Gastrocnemius medialis (tissue), 4 donors: Measurements from ENCODE around the gene GRID1. TPM values are rescaled to one million over a fixed set of nuclear protein-coding genes. Genes with fewer than 3 reads are reported as not detected.

Experiments used
- ATAC-seq, 2 donors: fragments of 150-250 bp; one replicate each; pipeline ENCODE4 v1.9.1; 2016
- DNase-seq, 2 donors: peaks; one replicate each; pipeline ENCODE4 v3.0.0-alpha.2; 2019
- H3K27ac ChIP-seq, 4 donors: fragments of 200-600 bp; sonication (generic); 1 replicate in 1 of 4; 2 replicates in 3 of 4; pipeline ENCODE4 v1.5.1; 2016 to 2018; ENCODE audit warnings: mild to moderate bottlenecking in 2 of 4, moderate library complexity in 1 of 4
- H3K27me3 ChIP-seq, 3 donors: fragments of 200-600 bp; sonication (generic) in 2 of 3; 1 replicate in 1 of 3; 2 replicates in 2 of 3; pipeline versions ENCODE4 v1.5.1 to v1.6.0; 2016 to 2019; ENCODE audit warnings: mild to moderate bottlenecking in 1 of 3, moderate library complexity in 1 of 3
- H3K36me3 ChIP-seq, 2 donors: fragments of 200-600 bp; sonication (generic) in 1 of 2; one replicate each; pipeline ENCODE4 v1.5.1; 2017 to 2018
- H3K4me1 ChIP-seq, 2 donors: fragments of 200-600 bp; sonication (generic) in 1 of 2; one replicate each; pipeline ENCODE4 v1.5.1; 2016 to 2017; ENCODE audit warnings: mild to moderate bottlenecking in 2 of 2
- H3K4me3 ChIP-seq, 4 donors: fragments of 200-600 bp; sonication (generic) in 3 of 4; 1 replicate in 1 of 4; 2 replicates in 3 of 4; pipeline ENCODE4 v1.5.1; 2016 to 2019; ENCODE audit warnings: mild to moderate bottlenecking in 2 of 4
- H3K9me3 ChIP-seq, 3 donors: fragments of 200-600 bp; sonication (generic) in 2 of 3; 1 replicate in 1 of 3; 2 replicates in 2 of 3; pipeline ENCODE4 v1.5.1; 2016 to 2019
- POLR2A ChIP-seq, 2 donors: fragments of 450-650 bp; IDR thresholded peaks; one replicate each; pipeline ENCODE4 v1.6.1; 2017; ENCODE audit warnings: antibody characterized with exemption in 2 of 2, mild to moderate bottlenecking in 2 of 2, moderate library complexity in 2 of 2
- in situ Hi-C, 4 donors: fragments of 200-750 bp; cut with MboI; loops; one replicate each; pipeline versions ENCODE4 v1.15.0 to v1.8.0; 2017; ENCODE audit warnings: low sequenced_read_pairs in 4 of 4
- intact Hi-C: fragments of 100-400 bp; cut with DNase I; formaldehyde crosslinking; loops from one replicate; pipeline ENCODE4 v1.15.1; 2023; ENCODE audit warnings: low total_unique reads
- total RNA-seq, 4 donors: library from RNA; depleted of rRNA; stranded (reverse); fragments of >200 nt; gene quantifications; one replicate each; pipeline versions ENCODE4 v1.1.0 to v1.2.3, GENCODE V29; 2016
- TF ChIP-seq, protein P1 (sequence below), 5 experiments: fragments of 450-650 bp in 3 of 5; fragments of 200-600 bp in 2 of 5; sonication (generic) in 2 of 5; IDR thresholded peaks in 4 of 5; conservative IDR thresholded peaks in 1 of 5; 1 replicate in 4 of 5; 2 replicates in 1 of 5; pipeline ENCODE4 v1.5.1; 2016 to 2019; ENCODE audit warnings: antibody characterized with exemption in 5 of 5, mild to moderate bottlenecking in 3 of 5, moderate library complexity in 3 of 5

The GRID1 gene
- total RNA-seq, 4 donors from 2014 or later = 0.17 to 1.4 (median 0.79) TPM

DNA sequence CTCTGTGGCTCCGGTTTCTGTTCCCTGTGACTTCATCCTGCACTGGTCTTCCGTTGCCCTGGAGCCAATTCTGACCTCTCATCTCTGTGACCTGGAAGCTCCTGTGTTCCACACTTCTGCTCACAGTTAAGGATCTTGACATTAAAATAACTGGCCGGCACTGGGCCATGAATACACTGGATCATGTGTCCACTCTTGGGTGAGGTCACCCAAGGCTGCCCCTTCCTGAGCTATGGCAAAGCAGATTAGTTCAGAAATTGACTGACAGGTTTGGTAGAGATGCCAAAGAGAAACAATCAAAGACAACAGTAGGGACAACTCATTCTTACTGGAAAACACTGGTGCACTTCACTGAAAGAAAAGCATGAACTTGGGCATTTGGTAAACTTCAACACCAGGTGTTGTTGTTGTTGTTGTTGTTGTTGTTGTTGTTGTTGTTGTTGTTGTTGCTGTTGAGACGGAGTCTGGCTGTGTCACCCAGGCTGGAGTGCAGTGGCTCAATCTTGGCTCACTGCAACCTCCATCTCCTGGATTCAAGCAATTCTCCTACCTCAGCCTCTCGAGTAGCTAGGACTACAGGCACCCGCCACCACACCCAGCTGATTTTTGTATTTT is 36.7 kb upstream of the GRID1 start:
- no peaks in the 10 kb centered on the region for H3K36me3 ChIP-seq
- DNase-seq (no peak), ATAC-seq (no peak)
- no peak overlapping the region for H3K4me3 ChIP-seq
- H3K27me3 ChIP-seq = peaks cover 5 to 13% (median 10%) of the 10 kb centered on the region in 3 donors
- H3K4me1 ChIP-seq = peaks cover 11 to 29% of the 10 kb centered on the region in 2 donors
- no peak for TF ChIP-seq POLR2A (IDR thresholded peaks at IDR 0.05)
- TF ChIP-seq, protein P1, sequence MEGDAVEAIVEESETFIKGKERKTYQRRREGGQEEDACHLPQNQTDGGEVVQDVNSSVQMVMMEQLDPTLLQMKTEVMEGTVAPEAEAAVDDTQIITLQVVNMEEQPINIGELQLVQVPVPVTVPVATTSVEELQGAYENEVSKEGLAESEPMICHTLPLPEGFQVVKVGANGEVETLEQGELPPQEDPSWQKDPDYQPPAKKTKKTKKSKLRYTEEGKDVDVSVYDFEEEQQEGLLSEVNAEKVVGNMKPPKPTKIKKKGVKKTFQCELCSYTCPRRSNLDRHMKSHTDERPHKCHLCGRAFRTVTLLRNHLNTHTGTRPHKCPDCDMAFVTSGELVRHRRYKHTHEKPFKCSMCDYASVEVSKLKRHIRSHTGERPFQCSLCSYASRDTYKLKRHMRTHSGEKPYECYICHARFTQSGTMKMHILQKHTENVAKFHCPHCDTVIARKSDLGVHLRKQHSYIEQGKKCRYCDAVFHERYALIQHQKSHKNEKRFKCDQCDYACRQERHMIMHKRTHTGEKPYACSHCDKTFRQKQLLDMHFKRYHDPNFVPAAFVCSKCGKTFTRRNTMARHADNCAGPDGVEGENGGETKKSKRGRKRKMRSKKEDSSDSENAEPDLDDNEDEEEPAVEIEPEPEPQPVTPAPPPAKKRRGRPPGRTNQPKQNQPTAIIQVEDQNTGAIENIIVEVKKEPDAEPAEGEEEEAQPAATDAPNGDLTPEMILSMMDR (IDR thresholded peaks at IDR 0.05 in 4 of 5, conservative IDR thresholded peaks at IDR 0.05 in 1 of 5) = no peak
- no peak overlapping the region for H3K27ac ChIP-seq
- intact Hi-C loops (no loop called here), in situ Hi-C loops (no loop called here)
- H3K9me3 ChIP-seq = no peaks in the 10 kb centered on the region

DNA sequence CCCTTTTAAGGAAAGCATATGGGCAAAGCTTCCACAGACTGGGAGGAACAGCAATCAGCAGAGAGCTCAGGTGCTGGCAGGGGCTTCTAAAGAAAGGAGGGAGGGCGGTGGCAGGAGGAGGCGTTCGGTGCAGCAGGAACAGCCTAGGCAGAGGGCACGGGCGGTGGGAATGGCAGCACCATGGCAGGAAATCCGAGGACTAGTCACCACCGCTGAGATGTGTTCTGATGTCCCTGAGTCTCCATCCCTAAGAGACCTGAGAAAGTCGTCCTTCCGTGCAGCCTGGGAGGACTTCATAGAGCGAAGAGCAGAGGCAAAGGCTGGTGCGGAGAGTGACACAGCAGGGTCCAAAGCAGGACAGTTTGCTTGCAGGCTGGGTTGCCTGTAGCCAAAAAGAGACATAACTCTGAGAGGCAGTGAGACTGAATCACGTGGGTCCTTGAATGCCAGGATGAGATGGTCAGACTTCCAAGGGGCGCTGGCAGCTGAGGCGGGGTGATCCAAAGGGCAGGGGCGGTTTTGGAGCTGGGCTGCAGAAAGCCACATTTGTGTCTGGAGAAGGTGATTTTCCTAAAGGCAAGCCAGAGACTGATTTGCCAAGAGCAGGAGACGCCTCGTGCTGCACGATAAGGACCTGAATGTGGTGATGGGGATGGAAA is 35.8 kb upstream of the GRID1 start:
- peaks cover 5 to 13% (median 10%) of the 10 kb centered on the region in 3 donors for H3K27me3 ChIP-seq
- no peaks in the 10 kb centered on the region for H3K36me3 ChIP-seq
- no peak overlapping the region for H3K4me3 ChIP-seq
- in situ Hi-C loops = no loop called here
- TF ChIP-seq POLR2A (IDR thresholded peaks at IDR 0.05) = no peak
- TF ChIP-seq, protein P1 (IDR thresholded peaks at IDR 0.05 in 4 of 5, conservative IDR thresholded peaks at IDR 0.05 in 1 of 5) = no peak
- intact Hi-C loops = no loop called here
- no peaks in the 10 kb centered on the region for H3K9me3 ChIP-seq
- peaks cover 11 to 29% of the 10 kb centered on the region in 2 donors for H3K4me1 ChIP-seq
- H3K27ac ChIP-seq = no peak overlapping the region
- no peak for ATAC-seq
- DNase-seq = no peak

DNA sequence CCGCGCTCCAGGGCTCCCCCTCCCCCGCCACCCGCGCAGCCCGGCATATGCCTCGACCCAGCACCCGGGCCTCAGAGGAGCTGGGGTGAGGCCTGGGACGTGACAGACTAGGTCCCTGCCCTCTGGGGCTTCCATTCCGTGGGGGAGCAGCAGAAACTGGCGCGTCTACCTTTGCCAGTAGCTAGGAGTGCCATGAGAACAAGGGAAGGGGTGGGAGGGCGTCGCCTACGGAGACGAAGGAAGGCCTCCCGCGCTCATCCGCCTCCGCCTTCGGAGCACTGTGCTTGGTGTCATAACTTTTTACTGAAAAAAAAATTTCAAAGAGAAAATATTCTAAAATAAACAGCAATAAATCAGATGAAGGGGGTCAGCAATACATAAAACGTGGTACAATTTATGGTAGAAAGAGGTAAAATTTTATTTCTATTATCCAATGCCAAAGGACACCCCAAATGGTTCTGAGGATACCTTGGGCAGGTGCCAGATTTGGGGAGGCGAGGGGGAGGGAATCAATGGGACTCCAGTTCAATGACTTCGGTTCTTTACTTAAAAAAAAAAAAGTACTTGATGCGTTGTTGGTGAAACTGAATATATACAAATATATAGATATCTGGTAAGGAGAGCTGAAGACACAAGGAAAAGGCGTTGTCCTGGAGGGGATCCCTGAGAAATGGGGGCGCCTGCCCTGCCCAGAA is 35.1 kb upstream of the GRID1 start:
- peaks cover 5 to 13% (median 10%) of the 10 kb centered on the region in 3 donors for H3K27me3 ChIP-seq
- no peak for ATAC-seq
- peak overlapping the region; percentile 56 to 92 (median 67) for H3K4me3 ChIP-seq
- in situ Hi-C loops (no loop called here), intact Hi-C loops (loop anchor here (2.0 kb wide), 2 partner anchors 37 to 119 kb away; partner anchors contain the start of gene WAPL)
- peaks cover 11 to 29% of the 10 kb centered on the region in 2 donors for H3K4me1 ChIP-seq
- TF ChIP-seq POLR2A (IDR thresholded peaks at IDR 0.05) = no peak
- TF ChIP-seq, protein P1 (IDR thresholded peaks at IDR 0.05 in 4 of 5, conservative IDR thresholded peaks at IDR 0.05 in 1 of 5) = no peak
- no peaks in the 10 kb centered on the region for H3K36me3 ChIP-seq
- DNase-seq = no peak
- no peak overlapping the region for H3K27ac ChIP-seq
- no peaks in the 10 kb centered on the region for H3K9me3 ChIP-seq

DNA sequence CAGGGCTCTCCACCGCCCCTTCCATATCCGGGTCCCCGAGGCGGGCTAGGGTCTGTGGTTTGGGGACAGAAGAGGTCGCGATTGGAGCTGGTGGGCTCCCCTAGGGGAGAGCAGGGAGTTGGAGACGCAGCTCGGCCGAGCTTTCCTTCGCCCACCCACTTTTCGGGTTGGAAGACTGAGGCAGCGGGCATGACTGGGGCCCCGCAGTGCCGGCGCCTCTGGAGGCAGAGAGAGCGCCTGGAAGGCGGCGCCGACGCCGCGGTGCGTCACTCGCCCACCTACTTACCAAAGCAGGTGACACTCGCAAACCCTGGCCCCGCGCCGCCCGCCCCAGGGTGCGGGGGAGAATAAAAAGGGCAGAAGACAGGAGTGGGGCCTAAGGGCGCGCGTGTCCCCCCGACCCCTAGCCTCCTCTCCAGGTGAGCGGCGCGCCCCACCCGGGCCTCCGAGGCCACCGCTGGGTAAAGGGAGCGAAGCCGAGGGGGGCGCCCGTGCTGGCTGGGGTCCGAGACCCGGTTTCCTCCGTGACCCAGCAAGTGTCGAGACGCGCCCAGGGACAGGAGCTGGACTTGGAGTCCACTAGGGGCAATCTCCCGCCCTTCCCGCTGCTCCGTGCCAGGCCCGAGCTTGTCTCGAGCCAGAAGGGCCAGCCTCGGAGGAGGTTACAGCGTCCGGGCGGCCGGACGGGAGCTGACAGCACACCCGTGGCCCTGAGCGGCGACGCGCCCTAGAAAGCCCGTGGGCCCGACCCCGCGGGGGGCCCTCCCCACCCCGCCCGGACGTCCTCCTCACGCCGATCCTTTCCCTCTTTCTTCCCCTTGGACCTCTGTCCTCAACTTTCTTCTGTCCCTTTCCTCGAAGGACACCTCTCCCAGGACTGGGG is 34.4 kb upstream of the GRID1 start:
- TF ChIP-seq, protein P1 (IDR thresholded peaks at IDR 0.05 in 4 of 5, conservative IDR thresholded peaks at IDR 0.05 in 1 of 5) = no peak
- no peak for TF ChIP-seq POLR2A (IDR thresholded peaks at IDR 0.05)
- H3K9me3 ChIP-seq = no peaks in the 10 kb centered on the region
- no peak for DNase-seq
- H3K27me3 ChIP-seq = peaks cover 5 to 13% (median 10%) of the 10 kb centered on the region in 3 donors
- peak overlapping the region in 2 of 4 donors; percentile 48 to 76 for H3K27ac ChIP-seq
- peaks cover 11 to 29% of the 10 kb centered on the region in 2 donors for H3K4me1 ChIP-seq
- peak in 1 of 2 donors; percentile 10 for ATAC-seq
- H3K4me3 ChIP-seq = peak overlapping the region; percentile 56 to 92 (median 67)
- intact Hi-C loops = loop anchor here (2.0 kb wide), 2 partner anchors 38 to 120 kb away; partner anchors contain the start of gene WAPL
- H3K36me3 ChIP-seq = no peaks in the 10 kb centered on the region
- in situ Hi-C loops = no loop called here
